K562 (cell line): ENCODE results near the gene SLC25A18. TPM values are rescaled to one million over a fixed set of nuclear protein-coding genes. Genes with fewer than 3 reads are reported as not detected.

ENCODE experiments used
- BRCA1 ChIP-seq, 2 experiments: fragments of 450-650 bp in 1 of 2; sonication (generic) in 1 of 2; formaldehyde crosslinking in 1 of 2; IDR thresholded peaks; 2 replicates each; pipeline versions ENCODE4 v1.5.0 to v1.6.1; 2017 to 2020; ENCODE audit warnings: mild to moderate bottlenecking in 1 of 2, missing genetic modification reagents in 1 of 2
- CBX5 ChIP-seq: IDR thresholded peaks from 2 replicates; pipeline ENCODE4 v1.6.1; 2014; ENCODE audit warnings: low read depth, borderline replicate concordance
- HEY1 ChIP-seq: fragments of 250-450 bp; sonication (Bioruptor Pico); IDR thresholded peaks from 2 replicates; pipeline ENCODE4 v1.5.0; 2020; ENCODE audit warnings: mild to moderate bottlenecking, moderate library complexity, borderline replicate concordance
- POLR2A ChIP-seq: fragments of 450-650 bp; conservative IDR thresholded peaks from 2 replicates; pipeline ENCODE4 v1.6.1; 2016
- PRPF4 ChIP-seq: fragments of 200-400 bp; formaldehyde crosslinking; IDR thresholded peaks from one replicate; pipeline ENCODE4 v1.6.1; 2017; ENCODE audit warnings: low read length, low read depth, mild to moderate bottlenecking; ENCODE audit not compliant: insufficient read depth, poor library complexity, severe bottlenecking
- SIN3B ChIP-seq: fragments of 450-650 bp; IDR thresholded peaks from 2 replicates; pipeline ENCODE4 v1.6.1; 2017; ENCODE audit warnings: low read depth, mild to moderate bottlenecking, moderate library complexity
- STAT5B ChIP-seq: fragments of 250-450 bp; sonication (Bioruptor Pico); IDR thresholded peaks from 2 replicates; pipeline ENCODE4 v1.8.0; 2021; ENCODE audit warnings: mild to moderate bottlenecking, inconsistent platforms
- TGIF2 ChIP-seq: sonication (generic); formaldehyde crosslinking; IDR thresholded peaks from 2 replicates; pipeline ENCODE4 v1.8.1; 2022; ENCODE audit warnings: mild to moderate bottlenecking, missing genetic modification reagents, moderate library complexity
- ZBTB12 ChIP-seq: fragments of 250-450 bp; sonication (Bioruptor Pico); IDR thresholded peaks from 2 replicates; pipeline ENCODE4 v1.4.0; 2020
- ZFP36 ChIP-seq: fragments of 150-350 bp; IDR thresholded peaks from 2 replicates; pipeline ENCODE4 v1.6.1; 2018; ENCODE audit warnings: low read length, low read depth; ENCODE audit not compliant: partially characterized antibody
- ZNF175 ChIP-seq: fragments of 200-800 bp; sonication (Bioruptor generic); IDR thresholded peaks from 2 replicates; pipeline ENCODE4 v1.6.1; 2016; ENCODE audit warnings: low read depth, mild to moderate bottlenecking, missing genetic modification characterization, missing compliant biosample characterization
- ZNF316 ChIP-seq: fragments of 450-650 bp; IDR thresholded peaks from 2 replicates; pipeline ENCODE4 v1.6.1; 2016
- ZNF639 ChIP-seq, 2 experiments: fragments of 200-800 bp in 1 of 2; sonication (Bioruptor generic) in 1 of 2; sonication (generic) in 1 of 2; formaldehyde crosslinking in 1 of 2; IDR thresholded peaks in 1 of 2; conservative IDR thresholded peaks in 1 of 2; 2 replicates each; pipeline versions ENCODE4 v1.5.0 to v1.6.1; 2016 to 2020; ENCODE audit warnings: missing compliant biosample characterization in 1 of 2, missing genetic modification characterization in 1 of 2, missing genetic modification reagents in 1 of 2
- polyA plus RNA-seq, 8 experiments: library from polyadenylated mRNA; depleted of rRNA in 4 of 8; stranded (reverse) in 5 of 8; unstranded in 3 of 8; fragments of >200 nt; fragmentation: Nextera tagmentation in 2 of 8; fragmentation: Illumina TruSeq in 1 of 8; extraction: Ambion mirVana in 2 of 8; extraction: Trizol in 1 of 8; gene quantifications; 2 replicates each; pipeline versions ENCODE4 v1.2.1 to v1.2.3, GENCODE V29; 2011 to 2014; ENCODE audit warnings: inconsistent platforms in 1 of 8, missing spikeins in 1 of 8
- total RNA-seq, 7 experiments: library from RNA; depleted of rRNA in 6 of 7; stranded (reverse); fragments of >200 nt in 6 of 7; fragmentation: Illumina TruSeq in 2 of 7; extraction: Trizol in 2 of 7; gene quantifications; 2 replicates each; pipeline versions ENCODE4 v1.2.1 to v1.2.3, GENCODE V29; 2011 to 2021; ENCODE audit warnings: low replicate concordance in 1 of 7
- TF ChIP-seq, protein P1 (sequence below), 2 experiments: fragments of 450-650 bp in 1 of 2; IDR thresholded peaks; 2 replicates each; pipeline ENCODE4 v1.6.1; 2011 to 2017; ENCODE audit warnings: low read depth in 2 of 2, antibody characterized with exemption in 1 of 2, borderline replicate concordance in 1 of 2, low read length in 1 of 2, mild to moderate bottlenecking in 1 of 2, mixed read lengths in 1 of 2; ENCODE audit not compliant: control insufficient read depth in 1 of 2
- TF ChIP-seq, protein P2 (sequence below): sonication (generic); formaldehyde crosslinking; IDR thresholded peaks from 2 replicates; pipeline ENCODE4 v1.8.1; 2023; ENCODE audit warnings: mild to moderate bottlenecking, missing genetic modification reagents
- TF ChIP-seq, protein P3 (sequence below): sonication (generic); formaldehyde crosslinking; IDR thresholded peaks from 2 replicates; pipeline ENCODE4 v1.8.0; 2022; ENCODE audit warnings: mild to moderate bottlenecking, missing genetic modification reagents, borderline replicate concordance

SLC25A18 gene
- total and polyA plus RNA-seq, 9 of the 15 experiments (the other 6 are each of a cell fraction or from before 2014, with no cell fraction given) = 0.04 TPM; not detected in 8

GRCh38 chr22:17628406-17629172 is 65.3 kb downstream of the SLC25A18 start, which contains the start of gene ATP6V1E1 (continued):
- TF ChIP-seq, protein P1, sequence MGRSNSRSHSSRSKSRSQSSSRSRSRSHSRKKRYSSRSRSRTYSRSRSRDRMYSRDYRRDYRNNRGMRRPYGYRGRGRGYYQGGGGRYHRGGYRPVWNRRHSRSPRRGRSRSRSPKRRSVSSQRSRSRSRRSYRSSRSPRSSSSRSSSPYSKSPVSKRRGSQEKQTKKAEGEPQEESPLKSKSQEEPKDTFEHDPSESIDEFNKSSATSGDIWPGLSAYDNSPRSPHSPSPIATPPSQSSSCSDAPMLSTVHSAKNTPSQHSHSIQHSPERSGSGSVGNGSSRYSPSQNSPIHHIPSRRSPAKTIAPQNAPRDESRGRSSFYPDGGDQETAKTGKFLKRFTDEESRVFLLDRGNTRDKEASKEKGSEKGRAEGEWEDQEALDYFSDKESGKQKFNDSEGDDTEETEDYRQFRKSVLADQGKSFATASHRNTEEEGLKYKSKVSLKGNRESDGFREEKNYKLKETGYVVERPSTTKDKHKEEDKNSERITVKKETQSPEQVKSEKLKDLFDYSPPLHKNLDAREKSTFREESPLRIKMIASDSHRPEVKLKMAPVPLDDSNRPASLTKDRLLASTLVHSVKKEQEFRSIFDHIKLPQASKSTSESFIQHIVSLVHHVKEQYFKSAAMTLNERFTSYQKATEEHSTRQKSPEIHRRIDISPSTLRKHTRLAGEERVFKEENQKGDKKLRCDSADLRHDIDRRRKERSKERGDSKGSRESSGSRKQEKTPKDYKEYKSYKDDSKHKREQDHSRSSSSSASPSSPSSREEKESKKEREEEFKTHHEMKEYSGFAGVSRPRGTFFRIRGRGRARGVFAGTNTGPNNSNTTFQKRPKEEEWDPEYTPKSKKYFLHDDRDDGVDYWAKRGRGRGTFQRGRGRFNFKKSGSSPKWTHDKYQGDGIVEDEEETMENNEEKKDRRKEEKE (IDR thresholded peaks at IDR 0.05; ENCODE audit: borderline replicate concordance in 1 of 2, control insufficient read depth in 1 of 2, low read depth in 2 of 2, low read length in 1 of 2) = no peak
- TF ChIP-seq ZNF639 (CRISPR knock-in tag; conservative IDR thresholded peaks at IDR 0.05 in 1 of 2, IDR thresholded peaks at IDR 0.05 in 1 of 2) = peak in 1 of 2 experiments; percentile 10; a peak in 2 of 4 replicates
- no peak for TF ChIP-seq CBX5
- no peak for TF ChIP-seq PRPF4
- no peak for TF ChIP-seq ZNF316
- TF ChIP-seq, protein P2, sequence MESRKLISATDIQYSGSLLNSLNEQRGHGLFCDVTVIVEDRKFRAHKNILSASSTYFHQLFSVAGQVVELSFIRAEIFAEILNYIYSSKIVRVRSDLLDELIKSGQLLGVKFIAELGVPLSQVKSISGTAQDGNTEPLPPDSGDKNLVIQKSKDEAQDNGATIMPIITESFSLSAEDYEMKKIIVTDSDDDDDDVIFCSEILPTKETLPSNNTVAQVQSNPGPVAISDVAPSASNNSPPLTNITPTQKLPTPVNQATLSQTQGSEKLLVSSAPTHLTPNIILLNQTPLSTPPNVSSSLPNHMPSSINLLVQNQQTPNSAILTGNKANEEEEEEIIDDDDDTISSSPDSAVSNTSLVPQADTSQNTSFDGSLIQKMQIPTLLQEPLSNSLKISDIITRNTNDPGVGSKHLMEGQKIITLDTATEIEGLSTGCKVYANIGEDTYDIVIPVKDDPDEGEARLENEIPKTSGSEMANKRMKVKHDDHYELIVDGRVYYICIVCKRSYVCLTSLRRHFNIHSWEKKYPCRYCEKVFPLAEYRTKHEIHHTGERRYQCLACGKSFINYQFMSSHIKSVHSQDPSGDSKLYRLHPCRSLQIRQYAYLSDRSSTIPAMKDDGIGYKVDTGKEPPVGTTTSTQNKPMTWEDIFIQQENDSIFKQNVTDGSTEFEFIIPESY = no peak
- TF ChIP-seq SIN3B = peak; percentile 92
- no peak for TF ChIP-seq TGIF2 (CRISPR knock-in tag)
- no peak; the same call in 1 of the 2 replicates for TF ChIP-seq ZNF175 (CRISPR knock-in tag)
- no peak for TF ChIP-seq BRCA1 (IDR thresholded peaks at IDR 0.05)
- TF ChIP-seq BRCA1 (CRISPR knock-in tag; IDR thresholded peaks at IDR 0.05) = no peak
- TF ChIP-seq ZFP36 = no peak
- peak; percentile 71 for TF ChIP-seq HEY1 (CRISPR knock-in tag)
- TF ChIP-seq, protein P3, sequence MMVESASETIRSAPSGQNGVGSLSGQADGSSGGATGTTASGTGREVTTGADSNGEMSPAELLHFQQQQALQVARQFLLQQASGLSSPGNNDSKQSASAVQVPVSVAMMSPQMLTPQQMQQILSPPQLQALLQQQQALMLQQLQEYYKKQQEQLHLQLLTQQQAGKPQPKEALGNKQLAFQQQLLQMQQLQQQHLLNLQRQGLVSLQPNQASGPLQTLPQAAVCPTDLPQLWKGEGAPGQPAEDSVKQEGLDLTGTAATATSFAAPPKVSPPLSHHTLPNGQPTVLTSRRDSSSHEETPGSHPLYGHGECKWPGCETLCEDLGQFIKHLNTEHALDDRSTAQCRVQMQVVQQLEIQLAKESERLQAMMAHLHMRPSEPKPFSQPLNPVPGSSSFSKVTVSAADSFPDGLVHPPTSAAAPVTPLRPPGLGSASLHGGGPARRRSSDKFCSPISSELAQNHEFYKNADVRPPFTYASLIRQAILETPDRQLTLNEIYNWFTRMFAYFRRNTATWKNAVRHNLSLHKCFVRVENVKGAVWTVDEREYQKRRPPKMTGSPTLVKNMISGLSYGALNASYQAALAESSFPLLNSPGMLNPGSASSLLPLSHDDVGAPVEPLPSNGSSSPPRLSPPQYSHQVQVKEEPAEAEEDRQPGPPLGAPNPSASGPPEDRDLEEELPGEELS (CRISPR knock-in tag) = peak; percentile 27; the same call in 1 of the 2 replicates
- TF ChIP-seq STAT5B (CRISPR knock-in tag) = no peak
- peak; percentile 91 for TF ChIP-seq POLR2A
- peak; percentile 58 for TF ChIP-seq ZBTB12
